PC-9 (cell line): Measurements from ENCODE around the gene MICAL2.

Experiments
- EZH2 ChIP-seq: fragments of 200-600 bp; sonication (generic); IDR thresholded peaks from 2 replicates; pipeline ENCODE4 v1.8.0; 2017; ENCODE audit warnings: antibody characterized with exemption, low read depth
- TF ChIP-seq, protein P1 (sequence below): fragments of 200-600 bp; sonication (generic); conservative IDR thresholded peaks from 2 replicates; pipeline ENCODE4 v1.6.1; 2017; ENCODE audit warnings: mixed run types, antibody characterized with exemption, mild to moderate bottlenecking, moderate library complexity

DNA sequence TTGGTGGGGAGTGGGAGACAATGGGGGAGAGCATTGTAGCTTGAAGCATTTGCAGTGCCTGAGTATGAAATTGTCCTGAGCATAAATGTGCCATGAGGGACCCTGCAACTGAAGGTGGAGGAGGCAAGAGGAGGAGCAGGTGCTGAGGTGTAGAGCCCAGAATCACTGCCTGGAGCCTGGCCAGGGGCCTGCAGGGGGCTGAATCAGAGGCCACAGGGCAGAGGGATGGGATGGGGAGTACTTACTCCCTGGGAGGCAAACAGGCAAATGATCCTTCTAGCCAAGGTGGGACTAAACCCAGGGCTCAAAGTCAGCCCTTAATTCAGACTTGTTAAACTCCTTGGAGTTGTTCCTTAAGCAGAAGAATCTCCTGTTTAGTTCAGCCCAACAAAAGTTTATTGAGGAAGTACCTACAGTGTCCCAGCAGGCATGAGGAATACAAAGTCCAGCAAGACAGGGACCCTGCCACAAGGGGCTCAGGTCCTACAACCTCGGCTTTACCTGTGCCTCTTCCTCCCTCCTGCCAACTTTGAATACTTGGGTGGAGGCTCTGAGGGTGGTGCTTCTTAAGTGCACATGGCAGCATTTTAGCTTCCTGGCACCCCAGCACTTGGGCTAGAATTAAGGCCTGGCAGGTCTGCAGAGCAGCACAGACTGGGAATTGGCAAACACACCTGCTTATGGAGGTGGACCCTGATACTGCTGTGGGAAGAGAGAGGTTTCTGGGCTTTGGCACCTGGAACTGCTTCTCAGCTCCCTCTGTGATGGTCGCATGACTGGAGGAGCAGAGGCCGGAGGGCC is 20.0 kb downstream of the MICAL2 start:
- TF ChIP-seq, protein P1, sequence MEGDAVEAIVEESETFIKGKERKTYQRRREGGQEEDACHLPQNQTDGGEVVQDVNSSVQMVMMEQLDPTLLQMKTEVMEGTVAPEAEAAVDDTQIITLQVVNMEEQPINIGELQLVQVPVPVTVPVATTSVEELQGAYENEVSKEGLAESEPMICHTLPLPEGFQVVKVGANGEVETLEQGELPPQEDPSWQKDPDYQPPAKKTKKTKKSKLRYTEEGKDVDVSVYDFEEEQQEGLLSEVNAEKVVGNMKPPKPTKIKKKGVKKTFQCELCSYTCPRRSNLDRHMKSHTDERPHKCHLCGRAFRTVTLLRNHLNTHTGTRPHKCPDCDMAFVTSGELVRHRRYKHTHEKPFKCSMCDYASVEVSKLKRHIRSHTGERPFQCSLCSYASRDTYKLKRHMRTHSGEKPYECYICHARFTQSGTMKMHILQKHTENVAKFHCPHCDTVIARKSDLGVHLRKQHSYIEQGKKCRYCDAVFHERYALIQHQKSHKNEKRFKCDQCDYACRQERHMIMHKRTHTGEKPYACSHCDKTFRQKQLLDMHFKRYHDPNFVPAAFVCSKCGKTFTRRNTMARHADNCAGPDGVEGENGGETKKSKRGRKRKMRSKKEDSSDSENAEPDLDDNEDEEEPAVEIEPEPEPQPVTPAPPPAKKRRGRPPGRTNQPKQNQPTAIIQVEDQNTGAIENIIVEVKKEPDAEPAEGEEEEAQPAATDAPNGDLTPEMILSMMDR, result no peak
- no peak for TF ChIP-seq EZH2
